Measurements from ENCODE around the gene DAP.
"Not testable (repeated sequence)": the region's sequence is repeated elsewhere in the genome, so short reads cannot be mapped to it uniquely, and the experiment has no call there.

The DAP gene

DNA sequence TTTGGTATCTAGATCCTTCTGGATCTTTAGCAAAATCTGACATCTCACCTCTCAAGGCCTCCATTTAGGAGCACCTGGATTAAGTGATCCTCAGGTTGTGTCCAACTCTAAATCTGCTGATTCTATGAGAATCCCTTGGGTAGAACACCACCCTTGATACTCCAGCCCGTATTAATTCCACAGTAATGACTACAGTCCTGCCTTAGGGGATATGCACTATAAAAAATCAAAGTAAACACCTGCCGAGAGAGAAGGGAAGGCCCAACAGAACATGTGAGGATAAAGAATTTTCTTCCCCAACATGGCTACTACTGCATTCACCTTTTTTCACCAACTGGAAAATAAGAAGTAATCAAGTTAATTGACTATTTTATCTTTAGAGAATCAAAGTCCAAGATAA, 27.6 kb downstream of the DAP start:
- no peak for DNase-seq

GRCh38 chr5:10731913-10732312, 29.1 kb downstream of the DAP start:
- no peak for DNase-seq

- no peak for DNase-seq
These were observed 31.0 kb downstream of the DAP start for GRCh38 chr5:10730043-10730351.

DNA sequence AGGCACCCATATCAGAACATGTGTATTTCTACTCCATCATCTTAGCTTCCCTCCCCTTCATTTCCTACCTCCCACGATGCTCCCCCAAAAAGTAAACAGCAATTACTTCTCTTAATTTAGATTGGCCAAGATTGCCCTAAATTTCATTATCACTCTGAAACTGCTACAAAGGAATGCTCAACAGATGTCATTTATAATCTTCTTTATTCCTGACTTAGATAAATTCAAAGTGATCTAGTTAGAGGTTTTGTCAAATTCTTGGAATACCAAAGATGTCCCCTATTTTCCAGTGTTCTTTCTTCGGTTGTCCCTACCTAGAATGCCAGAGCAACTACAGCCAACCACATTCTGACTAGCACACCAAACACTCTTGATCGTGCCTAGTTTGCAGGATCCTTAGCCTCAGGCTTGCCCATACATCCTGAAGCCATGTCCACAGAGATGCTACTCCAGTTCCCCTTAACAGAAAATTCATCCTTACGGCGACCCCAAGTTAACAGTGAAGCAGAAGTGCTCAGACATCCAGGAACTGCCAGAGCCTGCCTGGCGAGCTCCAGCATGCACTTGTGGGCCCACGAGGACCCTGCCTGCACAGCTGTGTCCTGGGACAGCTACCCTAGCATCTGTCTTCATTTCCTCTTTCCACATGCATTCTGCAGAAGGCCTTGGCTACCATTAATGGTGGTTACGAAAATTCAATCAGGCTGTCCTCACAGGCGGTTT, 31.6 kb downstream of the DAP start:
- DNase-seq = no peak

DNA sequence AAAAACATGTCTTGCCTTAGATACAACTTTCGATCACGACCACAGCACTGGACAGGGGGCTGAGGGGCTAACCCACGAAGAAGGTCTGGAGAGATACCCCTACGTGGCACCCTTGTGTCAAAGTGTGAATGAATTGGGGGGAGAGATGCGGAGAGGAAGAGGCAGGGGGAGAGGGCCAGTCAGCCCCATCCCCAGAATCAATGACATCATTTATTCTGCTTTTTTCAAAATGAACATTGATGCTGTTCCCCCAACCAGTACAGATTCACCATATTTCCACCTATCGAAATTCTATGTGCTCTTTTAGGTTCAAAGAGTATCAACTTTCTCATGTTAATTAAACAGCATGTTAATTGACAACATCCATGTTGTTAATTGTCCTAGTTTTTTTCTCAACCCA, 32.4 kb downstream of the DAP start:
- DNase-seq = no peak

- no peak for DNase-seq
These were observed 33.2 kb downstream of the DAP start for GRCh38 chr5:10727861-10728260.

DNA sequence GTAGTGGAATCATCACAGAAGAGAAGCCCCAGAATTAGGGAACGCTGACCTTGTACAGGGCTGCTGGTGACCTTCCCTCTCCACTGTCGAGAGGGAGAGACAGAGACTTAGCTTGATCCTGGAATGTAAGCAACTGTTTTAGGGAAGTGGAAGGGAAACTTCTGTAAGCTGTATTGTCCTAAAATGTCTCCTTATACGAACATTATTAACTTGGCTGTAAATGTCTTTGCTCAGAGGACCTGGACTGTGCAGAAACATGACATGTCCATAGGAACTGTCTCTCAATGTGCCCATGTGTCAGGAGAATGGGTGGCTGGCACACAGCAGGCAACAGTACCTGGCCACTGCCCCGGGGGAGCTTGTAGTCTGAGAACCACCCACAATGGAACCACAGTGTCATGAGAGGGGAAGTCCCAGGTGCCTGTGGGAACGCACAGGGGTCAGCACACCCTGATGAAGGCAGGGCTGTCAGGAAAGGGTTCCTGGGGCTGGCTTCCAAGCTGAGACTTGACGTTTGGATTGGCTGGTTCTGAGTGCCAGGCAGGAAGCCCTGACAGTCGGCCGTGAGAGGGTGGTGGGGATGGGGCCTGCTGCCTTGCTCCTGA, 34.0 kb downstream of the DAP start:
- no peak for DNase-seq

- DNase-seq = no peak
These were observed 34.7 kb downstream of the DAP start for GRCh38 chr5:10726179-10726912.

GRCh38 chr5:10725636-10726035, 35.4 kb downstream of the DAP start:
- no peak for DNase-seq

DNA sequence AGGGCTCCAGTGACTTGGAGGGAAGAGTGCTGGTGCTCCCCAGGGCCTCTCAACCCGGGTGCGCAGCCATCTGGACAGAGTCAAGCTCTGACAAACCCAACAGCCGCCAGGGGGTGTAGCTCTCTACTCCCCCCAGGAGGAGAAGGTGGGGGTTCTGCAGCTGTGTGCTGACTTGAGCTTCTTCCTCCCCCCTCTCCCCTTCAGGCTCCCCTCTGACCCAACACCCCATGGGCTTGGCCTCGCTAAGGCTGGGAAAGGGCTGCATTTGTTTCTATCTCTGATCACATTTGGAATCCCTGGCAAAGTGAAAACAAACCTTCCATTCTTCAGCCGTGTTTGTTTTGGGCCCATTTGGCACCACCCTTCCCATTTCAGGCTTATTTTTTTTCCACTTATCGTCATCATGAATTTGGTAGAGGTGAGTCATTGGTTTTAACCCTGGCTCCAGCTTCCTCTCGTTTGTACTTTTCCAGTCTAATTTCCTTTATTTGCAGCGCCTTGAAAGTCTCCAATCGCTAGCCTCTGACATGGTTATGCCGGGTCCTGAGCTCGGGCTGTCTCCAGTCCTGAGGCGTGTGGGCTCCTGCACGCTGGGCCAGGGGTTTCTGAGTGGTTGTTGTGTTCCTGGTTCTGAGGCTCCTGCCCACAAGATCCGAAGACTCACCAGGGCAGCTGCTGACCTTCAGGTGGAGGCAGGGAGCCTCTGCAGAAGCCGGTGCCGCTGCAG, 36.1 kb downstream of the DAP start:
- DNase-seq = no peak

DNA sequence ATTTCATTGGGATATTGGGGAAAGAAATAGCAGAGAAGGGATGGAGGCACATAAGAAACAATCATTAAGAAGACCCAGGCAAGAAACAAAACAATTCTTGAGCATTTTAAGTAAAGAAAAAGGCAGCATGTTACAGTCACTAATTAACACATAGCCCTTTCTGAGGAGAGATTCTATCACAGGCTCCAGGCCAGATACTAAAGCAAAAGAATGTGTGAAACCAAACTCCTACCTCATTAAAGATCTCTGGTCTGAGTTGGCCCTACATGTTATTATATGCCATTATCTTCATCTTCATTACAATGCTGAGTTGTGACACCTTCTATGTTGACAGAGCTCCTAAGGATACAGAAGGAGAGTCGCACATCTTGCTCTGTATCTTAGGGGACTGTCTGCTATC, 37.5 kb downstream of the DAP start:
- DNase-seq = no peak

- not testable (repeated sequence) for DNase-seq
These were observed 40.3 kb downstream of the DAP start for GRCh38 chr5:10720766-10721165.

DNA sequence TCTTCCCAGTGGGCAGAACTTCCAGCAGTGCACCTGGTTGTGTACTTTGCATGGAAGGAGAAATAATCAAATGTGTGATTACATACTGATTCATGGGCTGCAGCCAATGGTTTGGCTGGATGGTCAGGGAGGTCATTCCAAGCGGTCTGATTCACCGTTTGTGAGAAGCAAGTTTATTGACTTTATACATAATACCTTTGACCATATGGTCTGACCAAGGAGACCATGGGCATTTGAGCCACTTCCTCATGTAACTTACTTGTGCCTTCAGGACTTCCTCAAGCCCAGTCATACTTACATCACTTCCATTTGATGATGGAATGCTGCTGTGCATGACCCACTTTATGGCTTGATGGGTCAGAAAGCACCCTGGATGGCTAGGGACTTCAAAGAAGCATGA, 41.1 kb downstream of the DAP start:
- DNase-seq = no peak

- not testable (repeated sequence) for DNase-seq
These were observed 42.4 kb downstream of the DAP start for GRCh38 chr5:10718617-10719016.

GRCh38 chr5:10716825-10717224, 44.2 kb downstream of the DAP start:
- DNase-seq = not testable (repeated sequence)

DNA sequence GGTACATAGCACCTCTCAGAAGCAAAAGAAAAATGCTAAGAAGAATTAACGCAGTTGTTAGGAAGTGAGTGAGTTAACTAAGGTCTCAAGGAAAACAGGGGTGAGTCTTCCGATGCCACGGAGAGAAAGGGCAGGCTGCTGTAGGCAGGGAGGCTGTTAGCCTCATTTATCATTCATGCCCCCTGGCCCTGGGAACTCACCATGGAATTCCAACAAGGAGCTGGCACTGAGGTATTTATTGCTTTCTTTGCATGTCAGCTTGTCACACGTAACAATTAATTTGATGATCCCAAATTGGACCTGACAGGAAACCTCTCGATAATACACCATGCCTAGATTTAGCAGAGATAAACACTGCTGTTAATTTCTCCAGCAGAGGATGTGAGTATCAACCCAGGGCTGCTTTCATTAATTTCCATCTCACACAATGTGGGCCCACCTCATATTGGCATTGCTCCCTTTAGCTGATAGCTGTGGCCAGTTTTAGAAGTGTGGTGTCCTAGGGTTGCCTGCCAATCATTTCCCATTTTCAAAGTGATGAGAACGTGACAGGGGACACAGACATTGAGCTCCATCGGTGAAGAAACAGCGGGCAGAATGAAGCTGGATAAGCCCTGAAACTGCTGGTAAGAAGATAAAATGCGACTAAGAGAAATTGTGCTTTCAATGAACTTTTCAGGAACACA, 45.3 kb downstream of the DAP start:
- no peak for DNase-seq

GRCh38 chr5:10712574-10713366, 48.3 kb downstream of the DAP start:
- DNase-seq = no peak

DNA sequence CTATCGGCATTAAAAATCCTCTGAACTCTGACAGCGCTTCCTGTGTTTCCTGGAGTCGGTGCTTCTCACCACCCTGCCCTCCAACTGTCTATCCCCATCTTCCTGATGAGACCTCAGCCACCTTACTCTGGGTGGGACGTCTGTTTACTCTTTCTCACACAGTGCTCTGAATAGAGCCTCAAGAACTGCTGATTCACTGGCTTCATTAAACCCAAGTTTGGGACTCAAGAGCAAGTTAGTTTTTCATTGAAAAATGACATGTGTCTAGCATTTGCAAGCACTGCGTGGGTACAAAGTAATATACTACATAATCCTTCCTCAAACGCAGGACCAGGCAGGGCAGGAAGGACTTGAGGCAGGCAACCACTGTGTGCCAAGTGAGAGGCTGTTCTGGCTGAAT, 49.5 kb downstream of the DAP start:
- no peak for DNase-seq

- no peak for DNase-seq
These were observed 50.4 kb downstream of the DAP start for GRCh38 chr5:10710513-10711128.

GRCh38 chr5:10709933-10710332, 51.1 kb downstream of the DAP start:
- no peak for DNase-seq

- no peak for DNase-seq
These were observed 51.6 kb downstream of the DAP start for GRCh38 chr5:10709409-10709808.

Data from GDM1 (cell line).